Peyer's patch (tissue), 4 donors: ENCODE measurements around the gene MKNK1. TPM values are rescaled to one million over a fixed set of nuclear protein-coding genes. Genes with fewer than 3 reads are reported as not detected.

Experiments used
- DNase-seq, 3 donors: peaks; one replicate each; pipeline ENCODE4 v3.0.0-alpha.2; 2017 to 2019
- H3K27ac ChIP-seq, 4 donors: fragments of 200-600 bp; sonication (generic); one replicate each; pipeline ENCODE4 v1.5.1; 2016 to 2019
- H3K27me3 ChIP-seq, 2 donors: fragments of 200-600 bp; sonication (generic); one replicate each; pipeline ENCODE4 v1.5.1; 2019
- H3K36me3 ChIP-seq, 3 donors: fragments of 200-600 bp; sonication (generic); one replicate each; pipeline ENCODE4 v1.5.1; 2016 to 2019
- H3K4me1 ChIP-seq, 4 donors: fragments of 200-600 bp; sonication (generic); one replicate each; pipeline ENCODE4 v1.5.1; 2016 to 2019
- H3K4me3 ChIP-seq, 4 donors: fragments of 200-600 bp; sonication (generic); 1 replicate in 3 of 4; 2 replicates in 1 of 4; pipeline ENCODE4 v1.5.1; 2016 to 2019; ENCODE audit warnings: mild to moderate bottlenecking in 1 of 4
- H3K9me3 ChIP-seq, 4 donors: fragments of 200-600 bp; sonication (generic); one replicate each; pipeline ENCODE4 v1.5.1; 2016 to 2019; ENCODE audit warnings: mild to moderate bottlenecking in 1 of 4
- POLR2A ChIP-seq, 2 donors: fragments of 450-650 bp; IDR thresholded peaks; one replicate each; pipeline ENCODE4 v1.5.1; 2017; ENCODE audit warnings: antibody characterized with exemption in 2 of 2, mild to moderate bottlenecking in 2 of 2, moderate library complexity in 2 of 2
- total RNA-seq, 4 donors: library from RNA; depleted of rRNA; stranded (reverse); fragments of >200 nt; gene quantifications; one replicate each; pipeline ENCODE4 v1.1.0, GENCODE V29; 2016
- TF ChIP-seq, protein P1 (sequence below), 6 experiments: fragments of 450-650 bp in 4 of 6; fragments of 200-600 bp in 2 of 6; sonication (generic) in 1 of 6; IDR thresholded peaks; one replicate each; pipeline ENCODE4 v1.5.1; 2017 to 2019; ENCODE audit warnings: antibody characterized with exemption in 6 of 6, mild to moderate bottlenecking in 3 of 6, moderate library complexity in 1 of 6

Gene MKNK1
- total RNA-seq, 4 donors from 2014 or later: 51.3 to 134 (median 94.2) TPM

DNA sequence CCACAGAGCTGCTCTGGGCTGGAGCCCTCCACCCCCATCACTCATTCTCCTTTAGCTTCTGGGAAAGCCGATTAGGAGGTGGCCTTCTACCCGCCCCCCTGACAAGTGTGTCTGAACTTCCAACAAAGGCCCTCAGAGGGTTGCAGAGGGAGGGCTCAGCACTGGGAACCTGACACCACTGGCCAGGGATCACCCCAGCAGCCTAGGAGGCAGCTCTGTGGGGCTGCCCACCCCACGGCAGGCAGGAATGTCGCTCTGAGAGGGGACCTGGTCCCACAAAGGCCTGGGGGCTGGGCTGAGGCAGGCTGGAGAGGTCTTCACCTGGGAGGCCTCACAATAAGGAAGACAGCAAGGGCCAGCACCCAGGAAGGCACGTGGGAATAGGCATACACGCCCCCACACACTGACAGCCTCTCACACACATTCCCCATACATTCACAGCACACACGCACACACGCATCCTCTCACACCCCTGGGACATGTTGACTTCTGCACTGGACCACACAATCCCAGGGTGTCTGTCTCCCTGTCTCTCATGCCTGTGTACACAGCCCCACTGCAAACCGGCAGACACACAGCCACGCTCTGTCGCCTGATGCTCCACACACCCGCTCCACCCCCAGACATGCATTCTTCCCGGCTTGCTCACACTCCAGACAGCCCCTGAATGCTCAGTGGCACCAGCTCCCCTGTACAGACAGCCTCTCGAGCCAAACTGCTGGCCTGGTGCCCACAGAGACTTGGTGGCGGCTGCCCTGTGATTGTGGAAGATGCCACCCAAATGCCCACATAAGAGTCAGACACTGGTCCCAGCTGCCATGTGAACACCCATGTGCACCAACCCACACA is 83.8 kb downstream of the MKNK1 start:
- no peak overlapping the region for H3K27ac ChIP-seq
- H3K27me3 ChIP-seq: no peaks in the 10 kb centered on the region
- H3K4me3 ChIP-seq: no peak overlapping the region
- H3K36me3 ChIP-seq: no peaks in the 10 kb centered on the region
- no peaks in the 10 kb centered on the region for H3K9me3 ChIP-seq
- H3K4me1 ChIP-seq: peaks cover 0 to 19% (median 0%) of the 10 kb centered on the region in 4 donors
- TF ChIP-seq POLR2A (IDR thresholded peaks at IDR 0.05): no peak
- TF ChIP-seq, protein P1, sequence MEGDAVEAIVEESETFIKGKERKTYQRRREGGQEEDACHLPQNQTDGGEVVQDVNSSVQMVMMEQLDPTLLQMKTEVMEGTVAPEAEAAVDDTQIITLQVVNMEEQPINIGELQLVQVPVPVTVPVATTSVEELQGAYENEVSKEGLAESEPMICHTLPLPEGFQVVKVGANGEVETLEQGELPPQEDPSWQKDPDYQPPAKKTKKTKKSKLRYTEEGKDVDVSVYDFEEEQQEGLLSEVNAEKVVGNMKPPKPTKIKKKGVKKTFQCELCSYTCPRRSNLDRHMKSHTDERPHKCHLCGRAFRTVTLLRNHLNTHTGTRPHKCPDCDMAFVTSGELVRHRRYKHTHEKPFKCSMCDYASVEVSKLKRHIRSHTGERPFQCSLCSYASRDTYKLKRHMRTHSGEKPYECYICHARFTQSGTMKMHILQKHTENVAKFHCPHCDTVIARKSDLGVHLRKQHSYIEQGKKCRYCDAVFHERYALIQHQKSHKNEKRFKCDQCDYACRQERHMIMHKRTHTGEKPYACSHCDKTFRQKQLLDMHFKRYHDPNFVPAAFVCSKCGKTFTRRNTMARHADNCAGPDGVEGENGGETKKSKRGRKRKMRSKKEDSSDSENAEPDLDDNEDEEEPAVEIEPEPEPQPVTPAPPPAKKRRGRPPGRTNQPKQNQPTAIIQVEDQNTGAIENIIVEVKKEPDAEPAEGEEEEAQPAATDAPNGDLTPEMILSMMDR (IDR thresholded peaks at IDR 0.05): no peak
- DNase-seq: peak in 1 of 3 donors; percentile 37

DNA sequence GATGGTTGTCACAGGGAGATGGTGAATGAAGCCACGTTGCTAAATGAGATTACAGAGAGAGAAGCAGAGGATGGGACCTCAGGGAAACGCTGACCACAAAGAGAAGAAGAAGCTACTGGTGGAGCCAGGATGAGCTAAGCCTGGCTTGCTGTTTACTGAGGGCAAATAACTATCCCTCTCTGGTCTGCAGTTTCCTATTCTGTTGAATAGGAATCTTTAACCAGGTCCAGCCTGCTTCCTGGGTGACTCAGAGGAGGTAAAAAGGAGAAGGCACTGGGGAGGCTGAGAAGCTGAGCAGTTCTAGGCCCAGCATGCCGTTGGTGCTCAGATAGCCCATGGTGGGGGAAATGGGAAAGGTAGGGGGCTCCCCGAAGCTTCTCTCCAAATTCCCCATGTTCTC is 84.9 kb downstream of the MKNK1 start:
- DNase-seq: no peak
- Histone ChIP-seq H3K27me3 (no peaks in the 10 kb centered on the region), H3K4me1 (peaks cover 0 to 19% (median 0%) of the 10 kb centered on the region in 4 donors), H3K36me3 (no peaks in the 10 kb centered on the region), H3K27ac (no peak overlapping the region), H3K9me3 (no peaks in the 10 kb centered on the region), H3K4me3 (no peak overlapping the region)
- TF ChIP-seq, protein P1 (IDR thresholded peaks at IDR 0.05): no peak
- no peak for TF ChIP-seq POLR2A (IDR thresholded peaks at IDR 0.05)

DNA sequence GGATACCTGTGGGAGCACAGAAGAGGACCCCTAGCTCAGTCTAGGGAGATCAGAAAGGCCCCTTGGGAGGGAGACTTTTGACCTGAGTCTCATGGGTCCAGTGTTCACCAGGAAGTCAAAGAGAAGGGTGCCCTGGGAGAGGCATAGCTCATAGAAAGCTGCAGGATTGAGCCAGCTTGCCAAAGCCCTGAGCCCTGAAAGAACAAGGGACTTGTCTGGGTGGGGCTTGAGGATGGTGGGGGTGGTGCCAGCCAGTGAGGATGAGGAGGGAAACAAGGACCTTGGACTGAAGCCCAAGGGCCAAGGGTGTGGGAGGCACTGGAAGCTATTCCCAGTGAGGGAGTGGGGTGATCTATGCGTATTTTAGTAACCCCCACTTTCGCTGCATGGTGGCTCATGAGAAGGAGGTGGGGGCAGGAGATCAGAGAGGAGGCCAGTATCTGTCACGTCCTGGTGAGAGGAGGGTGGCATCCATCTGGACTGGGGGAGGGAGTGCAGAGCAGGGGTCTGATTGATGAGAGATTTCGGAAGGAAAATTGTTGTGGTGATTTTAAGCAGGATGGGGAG is 86.1 kb downstream of the MKNK1 start:
- Histone ChIP-seq H3K27ac (peak overlapping the region in 2 of 4 donors; percentile 60 to 72), H3K27me3 (no peaks in the 10 kb centered on the region), H3K36me3 (no peaks in the 10 kb centered on the region), H3K9me3 (no peaks in the 10 kb centered on the region), H3K4me1 (peaks cover 0 to 18% (median 0%) of the 10 kb centered on the region in 4 donors), H3K4me3 (no peak overlapping the region)
- DNase-seq: peak in 2 of 3 donors; percentile 62 to 73
- TF ChIP-seq, protein P1 (IDR thresholded peaks at IDR 0.05): no peak
- no peak for TF ChIP-seq POLR2A (IDR thresholded peaks at IDR 0.05)

DNA sequence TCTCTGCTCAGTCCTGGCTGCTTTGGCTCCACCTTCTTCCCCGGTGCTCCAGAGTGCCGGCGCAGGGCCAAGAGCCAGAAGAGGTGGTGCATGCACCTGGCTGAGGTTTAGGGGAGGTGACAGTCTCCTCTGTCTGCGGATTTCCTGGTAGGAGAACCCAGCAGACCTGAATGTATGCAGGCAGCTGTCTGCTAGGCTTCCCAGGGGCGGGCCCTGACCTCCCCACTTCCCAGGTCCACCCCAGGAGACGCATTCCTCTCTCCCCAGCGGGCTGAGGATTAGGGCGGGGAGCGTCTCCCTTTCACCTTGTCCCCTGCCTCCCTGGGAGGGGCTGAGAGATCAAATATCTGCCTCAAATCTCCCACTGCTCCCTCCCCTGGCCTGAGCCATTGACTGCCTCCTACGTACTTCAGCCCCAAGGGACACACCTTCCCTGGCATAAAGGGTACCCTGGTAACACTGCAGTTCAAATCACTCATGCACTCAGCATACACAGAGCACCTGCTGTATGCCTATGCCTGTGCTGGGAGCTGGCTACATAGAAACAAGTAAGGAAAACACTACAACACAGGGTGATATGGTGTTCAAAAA is 87.0 kb downstream of the MKNK1 start:
- TF ChIP-seq, protein P1 (IDR thresholded peaks at IDR 0.05): no peak
- no peak for TF ChIP-seq POLR2A (IDR thresholded peaks at IDR 0.05)
- H3K36me3 ChIP-seq: no peaks in the 10 kb centered on the region
- H3K9me3 ChIP-seq: no peaks in the 10 kb centered on the region
- peaks cover 0 to 9% (median 0%) of the 10 kb centered on the region in 4 donors for H3K4me1 ChIP-seq
- H3K4me3 ChIP-seq: no peak overlapping the region
- peak in 2 of 3 donors; percentile 74 to 82 for DNase-seq
- H3K27ac ChIP-seq: peak overlapping the region in 2 of 4 donors; percentile 60 to 72
- no peaks in the 10 kb centered on the region for H3K27me3 ChIP-seq

DNA sequence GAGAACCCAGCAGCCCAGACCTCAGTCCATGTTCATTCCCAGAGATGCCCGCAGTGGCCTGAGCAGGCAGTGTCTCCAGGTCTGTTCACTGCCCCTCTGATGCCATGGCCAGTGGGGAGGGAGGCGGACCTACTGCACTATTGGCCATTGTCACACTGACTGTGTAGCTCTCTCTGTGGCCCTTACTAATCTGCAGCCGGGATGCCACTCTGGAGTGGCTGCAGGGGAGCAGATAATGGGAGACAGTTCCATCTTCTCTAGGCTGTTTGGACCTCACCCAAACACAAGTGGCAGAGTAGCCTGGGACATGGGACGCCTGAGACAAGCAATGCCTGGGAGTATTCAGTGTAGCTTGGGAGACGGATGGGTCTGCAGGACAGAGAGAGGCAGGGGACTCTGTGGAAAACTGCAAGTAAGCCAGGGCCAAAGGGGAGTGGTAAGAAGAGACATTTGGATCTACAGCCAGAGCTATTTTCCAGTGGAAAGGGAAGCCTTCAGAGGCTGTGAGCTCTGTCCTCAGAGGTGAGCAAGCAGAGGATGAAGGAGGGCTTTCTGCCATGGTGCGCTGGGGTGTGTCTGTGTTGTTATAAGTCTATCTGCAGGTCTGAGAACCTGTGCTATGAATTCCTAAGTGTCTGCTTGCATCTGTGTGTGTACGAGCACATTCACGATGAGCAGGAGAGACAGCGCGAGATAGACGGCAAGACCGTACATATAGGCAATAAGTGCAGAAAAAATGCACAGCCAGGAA is 87.7 kb downstream of the MKNK1 start:
- peak overlapping the region in 2 of 4 donors; percentile 60 to 72 for H3K27ac ChIP-seq
- no peak overlapping the region for H3K4me3 ChIP-seq
- no peaks in the 10 kb centered on the region for H3K36me3 ChIP-seq
- peaks cover 0 to 9% (median 0%) of the 10 kb centered on the region in 4 donors for H3K4me1 ChIP-seq
- H3K27me3 ChIP-seq: no peaks in the 10 kb centered on the region
- no peak for TF ChIP-seq POLR2A (IDR thresholded peaks at IDR 0.05)
- TF ChIP-seq, protein P1 (IDR thresholded peaks at IDR 0.05): no peak
- H3K9me3 ChIP-seq: no peaks in the 10 kb centered on the region
- peak in 1 of 3 donors; percentile 32 for DNase-seq
